NCI-H748 treated with DMSO at 0.1 percent for 48 hours (cell line): Measurements from ENCODE around the gene GP1BA.
A peak's percentile ranks its signal among the peaks of the same experiment; 100 is the strongest.
"Not testable (repeated sequence)": the region's sequence is repeated elsewhere in the genome, so short reads cannot be mapped to it uniquely, and the experiment has no call there.

ENCODE experiments used
- DNase-seq: peaks from one replicate; lab custom pipeline; 2025; lab: John Stamatoyannopoulos, UW

GP1BA gene

GRCh38 chr17:4901648-4902344 lies 30.3 kb upstream of the GP1BA start:
- DNase-seq, result no peak

GRCh38 chr17:4902540-4902939 lies 29.5 kb upstream of the GP1BA start:
- DNase-seq, result no peak

- DNase-seq, result peak; percentile 84
Measured at GRCh38 chr17:4903051-4903818, 28.8 kb upstream of the GP1BA start, which contains the start of gene CHRNE. Gene CHRNE (minus strand): TSS chr17:4903098. CDS start chr17:4903063, 35 bp downstream.

GRCh38 chr17:4906642-4907041 lies 25.4 kb upstream of the GP1BA start:
- not testable (repeated sequence) for DNase-seq

- DNase-seq, result no peak
Measured at GRCh38 chr17:4908301-4908700, 23.8 kb upstream of the GP1BA start.

- DNase-seq, result peak; percentile 68
Measured at GRCh38 chr17:4908711-4909496, 23.2 kb upstream of the GP1BA start.

GRCh38 chr17:4913994-4914393 lies 18.1 kb upstream of the GP1BA start:
- DNase-seq, result no peak

- not testable (repeated sequence) for DNase-seq
Measured at GRCh38 chr17:4914551-4914950, 17.5 kb upstream of the GP1BA start.

- DNase-seq, result no peak
Measured at GRCh38 chr17:4919511-4920047, 12.5 kb upstream of the GP1BA start.

GRCh38 chr17:4920351-4921048 lies 11.6 kb upstream of the GP1BA start:
- no peak for DNase-seq

- no peak for DNase-seq
Measured at GRCh38 chr17:4921320-4921719, 10.8 kb upstream of the GP1BA start.

- not testable (repeated sequence) for DNase-seq
Measured at GRCh38 chr17:4926577-4927335, 5.3 kb upstream of the GP1BA start.

- no peak for DNase-seq
Measured at GRCh38 chr17:4928881-4929280, 3.2 kb upstream of the GP1BA start.

- no peak for DNase-seq
Measured at GRCh38 chr17:4932756-4933155, 679 bp downstream of the GP1BA start.

GRCh38 chr17:4933646-4934045 lies 1.6 kb downstream of the GP1BA start:
- no peak for DNase-seq

- no peak for DNase-seq
Measured at GRCh38 chr17:4934173-4934979, 2.3 kb downstream of the GP1BA start.

- DNase-seq, result no peak
Measured at GRCh38 chr17:4935650-4936049, 3.6 kb downstream of the GP1BA start.

- no peak for DNase-seq
Measured at GRCh38 chr17:4936436-4936835, 4.4 kb downstream of the GP1BA start.

- DNase-seq, result no peak
Measured at GRCh38 chr17:4937553-4937952, 5.5 kb downstream of the GP1BA start.

GRCh38 chr17:4938069-4938491 lies 6.0 kb downstream of the GP1BA start:
- DNase-seq, result no peak
